AG09309 (cell line): ENCODE results near the gene JAML.

ENCODE experiments used
- DNase-seq: peaks from one replicate; pipeline ENCODE4 v3.0.0-alpha.2; 2010; ENCODE audit warnings: low read depth
- H3K4me3 ChIP-seq: 2 replicates; pipeline ENCODE4 v1.5.1; 2011; ENCODE audit warnings: mild to moderate bottlenecking, low read depth, low read length, moderate library complexity; ENCODE audit not compliant: control insufficient read depth
- CTCF ChIP-seq: IDR thresholded peaks from 2 replicates; pipeline ENCODE4 v1.5.1; 2011; ENCODE audit warnings: mild to moderate bottlenecking, low read depth, low read length, inconsistent platforms; ENCODE audit not compliant: insufficient read depth, control insufficient read depth; ENCODE audit errors: missing control alignments

Gene JAML

DNA sequence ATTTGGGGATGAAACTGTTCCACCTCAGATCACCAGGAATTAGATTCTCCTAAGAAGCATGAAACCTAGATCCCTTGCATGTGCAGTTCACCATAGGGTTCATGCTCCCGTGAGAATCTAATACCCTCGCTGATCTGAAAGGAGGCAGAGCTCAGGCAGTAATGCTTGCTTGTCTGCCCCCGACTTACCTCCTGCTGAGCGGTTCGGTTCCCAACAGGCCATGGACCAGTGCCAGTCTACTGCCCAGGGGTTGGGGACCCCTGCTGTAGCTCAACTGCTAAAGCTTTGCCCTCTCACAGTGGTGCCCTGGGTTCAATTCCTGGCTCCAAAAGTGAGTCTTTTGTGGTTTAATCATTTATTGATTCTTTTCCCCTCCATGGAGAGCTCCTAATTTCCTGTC, 3.4 kb downstream of the JAML start:
- TF ChIP-seq CTCF: no peak
- no peak for DNase-seq

DNA sequence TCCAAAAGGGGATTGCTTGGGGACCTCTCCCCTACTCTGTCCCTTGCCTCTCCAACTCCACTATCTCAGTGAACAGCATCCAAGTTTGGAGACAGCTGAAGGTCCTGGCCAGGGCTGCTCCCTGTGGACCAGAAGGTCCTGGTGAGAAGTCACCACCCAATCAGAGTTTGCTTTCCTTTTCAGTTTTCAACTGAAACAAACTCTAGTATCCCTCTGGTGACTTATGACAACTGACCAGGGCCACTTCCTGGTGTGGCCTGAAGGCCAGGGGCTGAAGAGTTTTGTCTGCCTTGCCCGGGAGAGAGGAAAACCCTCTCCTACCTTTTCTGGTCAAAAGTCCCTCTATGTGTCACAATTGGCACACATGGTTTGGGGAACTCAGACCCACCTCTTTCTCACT, 5.1 kb downstream of the JAML start:
- TF ChIP-seq CTCF: no peak
- no peak for DNase-seq
- no peak overlapping the region for H3K4me3 ChIP-seq

More for the DNA sequence above, 3.4 kb downstream of the JAML start:
- H3K4me3 ChIP-seq: no peak overlapping the region

- no peak for TF ChIP-seq CTCF
- DNase-seq: no peak
- no peak overlapping the region for H3K4me3 ChIP-seq
Measured at GRCh38 chr11:118219244-118219643, 5.6 kb downstream of the JAML start.

GRCh38 chr11:118217575-118217974, 7.2 kb downstream of the JAML start:
- no peak for DNase-seq
- H3K4me3 ChIP-seq: no peak overlapping the region
- TF ChIP-seq CTCF: no peak

DNA sequence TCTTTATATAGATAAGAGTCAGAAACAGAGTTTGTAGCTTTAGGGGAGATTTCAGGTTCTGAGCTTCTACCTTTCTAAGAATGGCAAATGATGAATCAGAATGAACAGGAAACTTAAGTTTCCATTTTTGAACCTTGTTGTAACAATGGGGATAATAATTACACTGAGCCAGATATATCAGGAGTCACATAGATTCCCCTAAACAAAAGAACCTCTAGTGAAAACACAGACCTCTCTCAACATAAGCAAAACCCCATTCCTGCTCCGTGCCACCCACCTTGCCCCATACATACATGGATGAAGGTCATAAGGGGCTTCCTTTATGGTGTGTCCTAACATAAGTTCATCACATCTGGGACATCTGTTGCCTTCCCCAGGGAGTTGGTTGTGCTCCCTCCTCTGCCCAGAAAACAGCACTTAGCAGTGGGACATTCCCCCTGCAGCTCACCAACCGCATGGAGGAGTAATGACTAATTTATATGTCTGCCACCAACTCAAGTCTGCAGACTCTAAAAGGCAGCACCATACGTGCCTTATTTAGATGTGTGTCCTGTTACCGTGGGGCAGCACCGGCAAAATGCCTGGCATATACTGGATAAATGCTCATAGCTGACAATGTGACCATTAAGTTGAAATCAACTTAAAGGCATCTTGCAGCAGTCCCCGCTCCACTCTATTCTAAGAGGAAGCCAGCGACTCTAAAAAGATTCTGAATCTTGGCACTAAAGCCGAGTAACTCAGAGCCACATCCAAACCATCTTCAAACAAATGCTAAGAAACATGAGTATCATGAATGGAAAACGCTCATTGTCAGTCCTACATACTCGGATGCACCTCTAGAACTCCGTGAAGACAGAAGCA, 8.0 kb downstream of the JAML start:
- no peak for DNase-seq
- no peak for TF ChIP-seq CTCF
- H3K4me3 ChIP-seq: no peak overlapping the region

DNA sequence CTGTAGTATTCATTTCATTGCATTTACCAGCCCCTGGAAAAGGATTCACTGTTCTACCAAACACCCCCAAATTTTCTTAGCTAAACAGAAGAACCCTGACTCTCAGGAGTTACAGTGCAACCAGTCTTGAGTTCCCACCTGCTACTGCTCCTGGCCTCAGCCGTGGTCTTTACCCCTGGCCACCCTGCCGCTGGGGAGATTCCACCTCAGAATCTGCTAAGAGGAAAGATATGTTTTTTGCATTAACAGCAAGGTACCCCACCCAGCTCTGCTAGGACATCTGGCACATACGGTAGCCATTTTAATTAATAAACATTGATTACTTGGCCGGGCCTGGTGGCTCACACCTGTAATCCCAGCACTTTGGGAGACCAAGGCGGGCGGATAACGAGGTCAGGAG, 9.0 kb downstream of the JAML start:
- no peak for TF ChIP-seq CTCF
- H3K4me3 ChIP-seq: no peak overlapping the region
- no peak for DNase-seq
